K562 (cell line): ENCODE results near the gene CCDC90B. TPM values are rescaled to one million over a fixed set of nuclear protein-coding genes. Genes with fewer than 3 reads are reported as not detected.

Source experiments
- C11orf30 ChIP-seq: fragments of 450-650 bp; IDR thresholded peaks from 2 replicates; pipeline ENCODE4 v1.6.1; 2016; ENCODE audit warnings: low read depth, mild to moderate bottlenecking
- CBX1 ChIP-seq: sonication (generic); IDR thresholded peaks from 2 replicates; pipeline ENCODE4 v1.6.1; 2016; ENCODE audit warnings: antibody characterized with exemption, low read depth, mild to moderate bottlenecking
- DIDO1 ChIP-seq: fragments of 450-650 bp; IDR thresholded peaks from 2 replicates; pipeline ENCODE4 v1.6.1; 2016; ENCODE audit warnings: low read depth, missing biosample characterization, missing genetic modification characterization
- IRF2 ChIP-seq: sonication (generic); formaldehyde crosslinking; IDR thresholded peaks from 2 replicates; pipeline ENCODE4 v1.8.1; 2022; ENCODE audit warnings: mild to moderate bottlenecking, missing genetic modification reagents
- KLF13 ChIP-seq: fragments of 450-650 bp; IDR thresholded peaks from 2 replicates; pipeline ENCODE4 v1.6.1; 2016; ENCODE audit warnings: missing genetic modification characterization, low read depth, mild to moderate bottlenecking, missing compliant biosample characterization, moderate library complexity, borderline replicate concordance
- MXI1 ChIP-seq: IDR thresholded peaks from 2 replicates; pipeline ENCODE4 v1.6.1; 2011; ENCODE audit warnings: low read depth, mild to moderate bottlenecking, improper control_type of control experiment, low read length
- NELFE ChIP-seq: IDR thresholded peaks from 2 replicates; pipeline ENCODE4 v1.6.1; 2011; ENCODE audit warnings: mild to moderate bottlenecking; ENCODE audit not compliant: insufficient read depth, insufficient read length
- NFE2 ChIP-seq: IDR thresholded peaks from 2 replicates; pipeline ENCODE4 v1.6.1; 2014; ENCODE audit warnings: antibody characterized with exemption, low read depth
- SAFB2 ChIP-seq: fragments of 200-400 bp; formaldehyde crosslinking; IDR thresholded peaks from 2 replicates; pipeline ENCODE4 v1.6.1; 2018; ENCODE audit warnings: borderline replicate concordance, low read length, low read depth, moderate library complexity; ENCODE audit not compliant: severe bottlenecking
- SFPQ ChIP-seq: fragments of 200-400 bp; formaldehyde crosslinking; IDR thresholded peaks from 2 replicates; pipeline ENCODE4 v1.6.1; 2017; ENCODE audit warnings: mild to moderate bottlenecking, low read depth, low read length, moderate library complexity
- SP1 ChIP-seq: sonication (generic); formaldehyde crosslinking; IDR thresholded peaks from 2 replicates; pipeline ENCODE4 v1.8.1; 2022; ENCODE audit warnings: mild to moderate bottlenecking, missing genetic modification reagents
- ZNF444 ChIP-seq: fragments of 250-450 bp; sonication (Bioruptor Pico); IDR thresholded peaks from 2 replicates; pipeline ENCODE4 v1.4.0; 2020; ENCODE audit warnings: mild to moderate bottlenecking, moderate library complexity
- ZNF507 ChIP-seq: conservative IDR thresholded peaks from 2 replicates; pipeline ENCODE4 v1.6.1; 2017; ENCODE audit warnings: missing genetic modification characterization, missing compliant biosample characterization
- ZNF764 ChIP-seq: fragments of 250-450 bp; sonication (Bioruptor Pico); IDR thresholded peaks from 2 replicates; pipeline ENCODE4 v1.4.0; 2020; ENCODE audit warnings: low read depth, mild to moderate bottlenecking, moderate library complexity
- polyA plus RNA-seq, 8 experiments: library from polyadenylated mRNA; depleted of rRNA in 4 of 8; stranded (reverse) in 5 of 8; unstranded in 3 of 8; fragments of >200 nt; fragmentation: Nextera tagmentation in 2 of 8; fragmentation: Illumina TruSeq in 1 of 8; extraction: Ambion mirVana in 2 of 8; extraction: Trizol in 1 of 8; gene quantifications; 2 replicates each; pipeline versions ENCODE4 v1.2.1 to v1.2.3, GENCODE V29; 2011 to 2014; ENCODE audit warnings: inconsistent platforms in 1 of 8, missing spikeins in 1 of 8
- total RNA-seq, 7 experiments: library from RNA; depleted of rRNA in 6 of 7; stranded (reverse); fragments of >200 nt in 6 of 7; fragmentation: Illumina TruSeq in 2 of 7; extraction: Trizol in 2 of 7; gene quantifications; 2 replicates each; pipeline versions ENCODE4 v1.2.1 to v1.2.3, GENCODE V29; 2011 to 2021; ENCODE audit warnings: low replicate concordance in 1 of 7
- TF ChIP-seq, protein P1 (sequence below): fragments of 450-650 bp; formaldehyde crosslinking; IDR thresholded peaks from 2 replicates; pipeline ENCODE4 v1.4.0; 2022; ENCODE audit warnings: mild to moderate bottlenecking, moderate library complexity
- TF ChIP-seq, protein P2 (sequence below): fragments of 250-450 bp; sonication (Bioruptor Pico); IDR thresholded peaks from 2 replicates; pipeline ENCODE4 v1.5.0; 2022; ENCODE audit warnings: mild to moderate bottlenecking
- TF ChIP-seq, protein P3 (sequence below): fragments of 250-450 bp; sonication (Bioruptor Pico); IDR thresholded peaks from 2 replicates; pipeline ENCODE4 v1.5.0; 2021; ENCODE audit warnings: mild to moderate bottlenecking, moderate library complexity

The CCDC90B gene
- total and polyA plus RNA-seq, 9 of the 15 experiments (the other 6 are each of a cell fraction or from before 2014, with no cell fraction given): 26.6 to 63.6 (median 51.8) TPM

- TF ChIP-seq, protein P1, sequence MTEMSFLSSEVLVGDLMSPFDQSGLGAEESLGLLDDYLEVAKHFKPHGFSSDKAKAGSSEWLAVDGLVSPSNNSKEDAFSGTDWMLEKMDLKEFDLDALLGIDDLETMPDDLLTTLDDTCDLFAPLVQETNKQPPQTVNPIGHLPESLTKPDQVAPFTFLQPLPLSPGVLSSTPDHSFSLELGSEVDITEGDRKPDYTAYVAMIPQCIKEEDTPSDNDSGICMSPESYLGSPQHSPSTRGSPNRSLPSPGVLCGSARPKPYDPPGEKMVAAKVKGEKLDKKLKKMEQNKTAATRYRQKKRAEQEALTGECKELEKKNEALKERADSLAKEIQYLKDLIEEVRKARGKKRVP (CRISPR knock-in tag): no peak
- TF ChIP-seq ZNF444 (CRISPR knock-in tag): no peak
- TF ChIP-seq SFPQ: no peak
- TF ChIP-seq DIDO1: no peak
- no peak for TF ChIP-seq MXI1
- no peak for TF ChIP-seq IRF2 (CRISPR knock-in tag)
- no peak for TF ChIP-seq ZNF507 (tag)
- no peak for TF ChIP-seq CBX1
- TF ChIP-seq ZNF764 (CRISPR knock-in tag): no peak
- peak; percentile 92 for TF ChIP-seq NFE2
- no peak for TF ChIP-seq SAFB2
- peak; percentile 87 for TF ChIP-seq C11orf30
- TF ChIP-seq, protein P2, sequence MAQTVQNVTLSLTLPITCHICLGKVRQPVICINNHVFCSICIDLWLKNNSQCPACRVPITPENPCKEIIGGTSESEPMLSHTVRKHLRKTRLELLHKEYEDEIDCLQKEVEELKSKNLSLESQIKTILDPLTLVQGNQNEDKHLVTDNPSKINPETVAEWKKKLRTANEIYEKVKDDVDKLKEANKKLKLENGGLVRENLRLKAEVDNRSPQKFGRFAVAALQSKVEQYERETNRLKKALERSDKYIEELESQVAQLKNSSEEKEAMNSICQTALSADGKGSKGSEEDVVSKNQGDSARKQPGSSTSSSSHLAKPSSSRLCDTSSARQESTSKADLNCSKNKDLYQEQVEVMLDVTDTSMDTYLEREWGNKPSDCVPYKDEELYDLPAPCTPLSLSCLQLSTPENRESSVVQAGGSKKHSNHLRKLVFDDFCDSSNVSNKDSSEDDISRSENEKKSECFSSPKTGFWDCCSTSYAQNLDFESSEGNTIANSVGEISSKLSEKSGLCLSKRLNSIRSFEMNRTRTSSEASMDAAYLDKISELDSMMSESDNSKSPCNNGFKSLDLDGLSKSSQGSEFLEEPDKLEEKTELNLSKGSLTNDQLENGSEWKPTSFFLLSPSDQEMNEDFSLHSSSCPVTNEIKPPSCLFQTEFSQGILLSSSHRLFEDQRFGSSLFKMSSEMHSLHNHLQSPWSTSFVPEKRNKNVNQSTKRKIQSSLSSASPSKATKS: no peak
- TF ChIP-seq, protein P3, sequence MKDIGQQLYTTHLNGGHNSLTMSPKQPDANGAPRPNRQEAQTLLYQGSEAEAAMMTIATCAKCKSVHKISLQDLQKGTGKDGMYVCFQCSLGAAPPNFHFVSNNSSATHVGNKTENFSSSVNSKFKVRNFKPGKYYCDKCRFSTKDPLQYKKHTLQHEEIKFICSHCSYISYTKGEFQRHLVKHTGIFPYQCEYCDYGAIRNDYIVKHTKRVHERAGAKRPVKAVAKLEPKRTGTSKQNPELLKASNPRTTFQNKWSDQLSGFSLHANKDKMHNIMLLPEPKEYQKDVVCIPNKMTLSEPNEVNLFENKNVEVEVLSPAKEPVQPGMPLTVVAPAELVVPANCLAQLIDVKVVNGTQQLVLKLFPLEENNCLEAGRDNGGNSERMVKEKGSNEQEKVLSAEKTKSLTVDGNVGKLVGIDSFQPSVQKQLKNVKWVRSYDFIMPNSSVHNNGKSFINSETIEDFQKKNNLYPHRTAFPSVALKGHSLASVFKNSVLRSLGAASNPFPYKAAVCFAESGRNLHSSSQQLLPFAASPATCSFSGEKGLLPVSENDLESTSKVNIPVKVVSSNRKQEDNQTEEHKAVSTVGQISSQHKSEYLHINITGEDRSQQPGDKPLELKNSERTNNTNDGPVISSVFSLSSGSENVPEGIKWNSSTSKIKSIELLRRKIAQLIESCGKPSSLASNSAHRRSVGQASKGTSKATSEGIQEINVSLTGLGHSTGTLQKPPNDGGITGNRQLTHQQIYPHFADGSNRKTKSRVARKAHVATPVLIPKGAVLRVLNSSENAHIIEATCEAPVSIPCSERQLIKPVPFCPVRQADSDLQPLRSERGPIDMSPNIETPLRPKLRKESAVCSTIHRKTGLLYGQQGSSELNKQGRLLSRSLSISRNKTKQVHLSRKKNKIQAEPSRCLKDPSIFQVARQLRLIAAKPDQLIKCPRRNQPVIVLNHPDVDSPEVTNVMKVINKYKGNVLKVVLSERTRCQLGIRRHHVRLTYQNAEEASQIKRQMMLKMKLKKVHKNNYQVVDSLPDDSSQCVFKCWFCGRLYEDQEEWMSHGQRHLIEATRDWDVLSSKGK (CRISPR knock-in tag): no peak
- no peak for TF ChIP-seq KLF13
- no peak for TF ChIP-seq NELFE
- TF ChIP-seq SP1: no peak
These were observed 1.5 kb upstream of the CCDC90B start (continued) for GRCh38 chr11:83287631-83288030.
